HL-60 (cell line): ENCODE results near the gene CNDP2.

Experiments
- CTCF ChIP-seq: IDR thresholded peaks from one replicate; pipeline ENCODE4 v1.5.1; 2011; ENCODE audit warnings: low read length, control low read depth, inconsistent platforms; ENCODE audit not compliant: insufficient read depth
- GABPA ChIP-seq: IDR thresholded peaks from 2 replicates; pipeline ENCODE4 v1.6.1; 2012; ENCODE audit warnings: low read depth

- TF ChIP-seq CTCF = no peak
- no peak for TF ChIP-seq GABPA
Measured at GRCh38 chr18:74524097-74524496, 27.9 kb downstream of the CNDP2 start.
